H1 (cell line): ENCODE data around the gene NEURL1B. TPM values are rescaled to one million over a fixed set of nuclear protein-coding genes. Genes with fewer than 3 reads are reported as not detected.

Experiments used
- CTCF ChIA-PET: fragments of 300-600 bp; sonication (Branson Sonifier 250); formaldehyde crosslinking; loops from one replicate; lab custom pipeline; 2021; ENCODE audit not compliant: partially characterized antibody; lab: Charles Lee
- POLR2A ChIA-PET: fragments of 300-600 bp; sonication (Branson Sonifier 250); formaldehyde crosslinking; loops from one replicate; lab custom pipeline; 2021; ENCODE audit warnings: inconsistent platforms; ENCODE audit not compliant: partially characterized antibody; lab: Charles Lee
- DNase-seq, 2 experiments: peaks; one replicate each; pipeline versions ENCODE4 v3.0.0 to v3.0.0-alpha.2; 2010 to 2022; ENCODE audit warnings: low spot score in 2 of 2, low read depth in 1 of 2, mixed read lengths in 1 of 2
- FAIRE-seq: peaks from 2 replicates; lab custom pipeline; 2011; peaks lifted over from hg19 to GRCh38; lab: Jason Lieb, UNC
- H2AFZ ChIP-seq: 2 replicates; pipeline ENCODE4 v1.8.1; 2012; ENCODE audit warnings: low read length, inconsistent platforms
- H2AK5ac ChIP-seq: 2 replicates; pipeline ENCODE4 v1.6.1; 2013; ENCODE audit warnings: low read depth, low read length
- H2BK120ac ChIP-seq: replicated peaks from 2 replicates; pipeline ENCODE3; 2013; ENCODE audit warnings: low read depth, low read length, inconsistent platforms
- H2BK12ac ChIP-seq: 2 replicates; pipeline ENCODE4 v1.6.1; 2013; ENCODE audit warnings: low read depth, low read length
- H2BK15ac ChIP-seq: 2 replicates; pipeline ENCODE4 v1.6.1; 2013; ENCODE audit warnings: low read length
- H2BK20ac ChIP-seq: 2 replicates; pipeline ENCODE4 v1.6.1; 2013; ENCODE audit warnings: low read length
- H2BK5ac ChIP-seq: 2 replicates; pipeline ENCODE4 v1.6.1; 2013; ENCODE audit warnings: low read depth, low read length
- H3K14ac ChIP-seq: 2 replicates; pipeline ENCODE4 v1.6.1; 2013; ENCODE audit warnings: inconsistent platforms; ENCODE audit not compliant: insufficient read length
- H3K18ac ChIP-seq: 2 replicates; pipeline ENCODE4 v1.6.1; 2013; ENCODE audit warnings: low read length; ENCODE audit errors: extremely low read depth
- H3K23ac ChIP-seq: 2 replicates; pipeline ENCODE4 v1.6.1; 2013; ENCODE audit warnings: inconsistent platforms; ENCODE audit not compliant: insufficient read length
- H3K23me2 ChIP-seq: 2 replicates; pipeline ENCODE4 v1.6.1; 2013; ENCODE audit warnings: low read depth, low read length
- H3K27ac ChIP-seq: 2 replicates; pipeline ENCODE4 v1.6.1; 2011; ENCODE audit warnings: low read depth, low read length, inconsistent platforms
- H3K27me3 ChIP-seq, 4 experiments: replicated peaks in 1 of 4; 1 replicate in 1 of 4; 2 replicates in 3 of 4; pipeline versions ENCODE4 v1.6.1 to v1.8.1; 2011 to 2013; ENCODE audit warnings: low read length in 3 of 4, mild to moderate bottlenecking in 3 of 4, inconsistent platforms in 2 of 4, mixed read lengths in 2 of 4, moderate library complexity in 1 of 4; ENCODE audit not compliant: control insufficient read depth in 3 of 4, insufficient read depth in 3 of 4; ENCODE audit errors: extremely low read depth in 1 of 4
- H3K36me3 ChIP-seq, 4 experiments: 2 replicates each; pipeline versions ENCODE4 v1.6.1 to v1.8.1; 2011 to 2013; ENCODE audit warnings: mild to moderate bottlenecking in 4 of 4, low read length in 3 of 4, moderate library complexity in 2 of 4, control low read depth in 1 of 4, inconsistent platforms in 1 of 4; ENCODE audit not compliant: insufficient read depth in 4 of 4, control insufficient read depth in 2 of 4
- H3K4ac ChIP-seq: replicated peaks from 2 replicates; pipeline ENCODE3; 2013; ENCODE audit warnings: low read length, low read depth, mixed read lengths, inconsistent platforms; ENCODE audit not compliant: insufficient read length
- H3K4me1 ChIP-seq, 4 experiments: replicated peaks in 1 of 4; 1 replicate in 1 of 4; 2 replicates in 3 of 4; pipeline versions ENCODE4 v1.6.1 to v1.8.1; 2011 to 2013; ENCODE audit warnings: low read length in 3 of 4, inconsistent platforms in 2 of 4, mixed read lengths in 1 of 4; ENCODE audit not compliant: insufficient read depth in 4 of 4, control insufficient read depth in 3 of 4
- H3K4me2 ChIP-seq, 2 experiments: 2 replicates each; pipeline versions ENCODE4 v1.6.1 to v1.8.1; 2011 to 2013; ENCODE audit warnings: low read depth in 2 of 2, low read length in 2 of 2, control low read depth in 1 of 2, inconsistent platforms in 1 of 2, mild to moderate bottlenecking in 1 of 2; ENCODE audit not compliant: insufficient read depth in 1 of 2
- H3K4me3 ChIP-seq, 4 experiments: fragments of 200-600, 300-600 bp in 1 of 4; sonication (generic), shearing (Covaris generic), sonication (Bioruptor Twin) in 1 of 4; 2 replicates each; pipeline versions ENCODE4 v1.5.1 to v1.8.1; 2011 to 2016; ENCODE audit warnings: low read length in 4 of 4, low read depth in 3 of 4, control low read depth in 2 of 4, inconsistent platforms in 2 of 4, mild to moderate bottlenecking in 2 of 4, mixed read lengths in 1 of 4, moderate library complexity in 1 of 4; ENCODE audit not compliant: insufficient read depth in 2 of 4; ENCODE audit errors: extremely low read depth in 1 of 4
- H3K56ac ChIP-seq: replicated peaks from 2 replicates; pipeline ENCODE3; 2013; ENCODE audit warnings: low read depth, mild to moderate bottlenecking, mixed read lengths, low read length, inconsistent platforms; ENCODE audit not compliant: insufficient read length
- H3K79me1 ChIP-seq: 2 replicates; pipeline ENCODE4 v1.6.1; 2013; ENCODE audit warnings: low read depth, low read length, control low read depth
- H3K79me2 ChIP-seq, 2 experiments: 2 replicates each; pipeline versions ENCODE4 v1.6.1 to v1.8.1; 2012 to 2013; ENCODE audit warnings: low read length in 2 of 2, mild to moderate bottlenecking in 2 of 2, inconsistent platforms in 1 of 2; ENCODE audit not compliant: insufficient read depth in 2 of 2, control insufficient read depth in 1 of 2
- H3K9ac ChIP-seq, 4 experiments: replicated peaks in 1 of 4; 1 replicate in 1 of 4; 2 replicates in 3 of 4; pipeline versions ENCODE4 v1.6.1 to v1.8.1; 2011 to 2013; ENCODE audit warnings: low read depth in 3 of 4, low read length in 3 of 4, control low read depth in 2 of 4, mild to moderate bottlenecking in 2 of 4, moderate library complexity in 2 of 4, inconsistent platforms in 1 of 4; ENCODE audit errors: extremely low read depth in 1 of 4
- H3K9me3 ChIP-seq, 2 experiments: 2 replicates each; pipeline versions ENCODE4 v1.6.1 to v1.8.1; 2012 to 2013; ENCODE audit warnings: mild to moderate bottlenecking in 2 of 2, moderate library complexity in 2 of 2, control low read depth in 1 of 2, inconsistent platforms in 1 of 2, low read depth in 1 of 2, low read length in 1 of 2, mixed read lengths in 1 of 2; ENCODE audit not compliant: insufficient read depth in 2 of 2
- H4K20me1 ChIP-seq, 2 experiments: replicated peaks in 1 of 2; 2 replicates each; pipeline versions ENCODE3 to v1.8.1; 2011 to 2013; ENCODE audit warnings: inconsistent platforms in 2 of 2, low read length in 2 of 2, mild to moderate bottlenecking in 1 of 2; ENCODE audit not compliant: insufficient read depth in 2 of 2, control insufficient read depth in 1 of 2
- H4K5ac ChIP-seq: 2 replicates; pipeline ENCODE4 v1.6.1; 2013; ENCODE audit warnings: low read length, low read depth, mixed read lengths, inconsistent platforms; ENCODE audit not compliant: insufficient read length
- H4K8ac ChIP-seq: 2 replicates; pipeline ENCODE4 v1.8.0; 2013; ENCODE audit warnings: mild to moderate bottlenecking, moderate library complexity, low read length, inconsistent platforms; ENCODE audit not compliant: insufficient read depth; ENCODE audit errors: extremely low read depth
- H4K91ac ChIP-seq: replicated peaks from 2 replicates; pipeline ENCODE3; 2013; ENCODE audit warnings: low read length, mixed read lengths, inconsistent platforms; ENCODE audit not compliant: insufficient read length
- ATF2 ChIP-seq: IDR thresholded peaks from 2 replicates; pipeline ENCODE4 v1.6.1; 2012; ENCODE audit warnings: low read length, inconsistent platforms
- ATF3 ChIP-seq: IDR thresholded peaks from 2 replicates; pipeline ENCODE4 v1.6.1; 2011; ENCODE audit warnings: low read depth, mild to moderate bottlenecking, low read length; ENCODE audit not compliant: insufficient read depth
- CHD2 ChIP-seq: IDR thresholded peaks from 2 replicates; pipeline ENCODE4 v1.6.1; 2012; ENCODE audit warnings: low read length, improper control_type of control experiment
- CTBP2 ChIP-seq: IDR thresholded peaks from 2 replicates; pipeline ENCODE4 v1.7.0; 2011; ENCODE audit warnings: borderline replicate concordance, mild to moderate bottlenecking, moderate library complexity, mixed read lengths, low read length; ENCODE audit not compliant: insufficient read depth, insufficient read length
- EGR1 ChIP-seq: IDR thresholded peaks from 2 replicates; pipeline ENCODE4 v1.6.1; 2011; ENCODE audit warnings: low read depth, low read length, borderline replicate concordance
- POLR2AphosphoS5 ChIP-seq: IDR thresholded peaks from 2 replicates; pipeline ENCODE4 v1.6.1; 2011; ENCODE audit warnings: low read depth, low read length
- RNF2 ChIP-seq: fragments of 200-900, 300-1000 bp; sonication (generic); IDR thresholded peaks from 2 replicates; pipeline ENCODE4 v1.7.1; 2016; ENCODE audit warnings: borderline replicate concordance, low read depth, mild to moderate bottlenecking, antibody characterized with exemption, low read length; ENCODE audit not compliant: poor library complexity, severe bottlenecking; ENCODE audit errors: missing control alignments
- SAP30 ChIP-seq: fragments of 300-600 bp; sonication (generic); IDR thresholded peaks from 2 replicates; pipeline ENCODE4 v1.7.1; 2012; ENCODE audit warnings: low read length, moderate library complexity, mild to moderate bottlenecking, inconsistent platforms; ENCODE audit not compliant: insufficient read depth, insufficient replicate concordance
- SIN3A ChIP-seq, 2 experiments: IDR thresholded peaks in 1 of 2; conservative IDR thresholded peaks in 1 of 2; 2 replicates each; pipeline ENCODE4 v1.6.1; 2011 to 2012; ENCODE audit warnings: low read length in 2 of 2, improper control_type of control experiment in 1 of 2, low read depth in 1 of 2, mild to moderate bottlenecking in 1 of 2
- ZNF274 ChIP-seq: IDR thresholded peaks from 2 replicates; pipeline ENCODE4 v1.7.0; 2012; ENCODE audit warnings: low read length, borderline replicate concordance; ENCODE audit errors: extremely low read depth
- WGBS, 2 experiments: shearing (Covaris generic) in 1 of 2; methylation state at CpG; one replicate each; pipeline versions ENCODE4 v1.1.6 to v1.1.7; 2013 to 2015; ENCODE audit warnings: low lambda C conversion rate in 2 of 2, mixed read lengths in 2 of 2, inconsistent platforms in 1 of 2, low coverage in 1 of 2, missing lambda C conversion rate in 1 of 2; ENCODE audit not compliant: insufficient replicate concordance in 2 of 2, insufficient coverage in 1 of 2, insufficient read length in 1 of 2; ENCODE audit errors: extremely low coverage in 1 of 2, missing lambda C conversion rate in 1 of 2; 5-methylcytosine and 5-hydroxymethylcytosine counted together
- polyA plus RNA-seq, 7 experiments: library from polyadenylated mRNA; depleted of rRNA in 3 of 7; stranded (reverse) in 5 of 7; unstranded in 2 of 7; fragments of >200 nt in 5 of 7; fragments of 200-250 nt in 2 of 7; gene quantifications; 1 replicate in 5 of 7; 2 replicates in 1 of 7; 4 replicates in 1 of 7; pipeline versions ENCODE4 v1.2.1 to v1.2.3, GENCODE V29; 2011 to 2013; ENCODE audit warnings: missing spikeins in 2 of 7, mixed read lengths in 2 of 7
- total RNA-seq: library from RNA; stranded (reverse); fragmentation: NEBNext Ultra II Directional; extraction: Animal tissue kit (Norgen Biotek cat#: 25700); gene quantifications from 2 replicates; pipeline ENCODE4 v1.2.1, GENCODE V29; 2021

Gene NEURL1B
- total and polyA plus RNA-seq, 2 of the 8 experiments (the other 6 are each of a cell fraction or from before 2014, with no cell fraction given): 3.3 to 6.1 TPM

- no peak overlapping the region for H2BK5ac ChIP-seq
- peaks cover 10 to 37% (median 29%) of the 10 kb centered on the region in 4 experiments for H3K27me3 ChIP-seq
- POLR2A ChIA-PET: no interaction called here
- no peak overlapping the region for H3K4ac ChIP-seq
- no peak overlapping the region for H2BK12ac ChIP-seq
- no peak overlapping the region for H3K23ac ChIP-seq
- H3K79me2 ChIP-seq: no peaks in the 10 kb centered on the region
- no peak overlapping the region for H3K27ac ChIP-seq
- DNase-seq (no peak), FAIRE-seq (no peak)
- no peak overlapping the region for H4K5ac ChIP-seq
- WGBS, 2 experiments: 90% methylated on average over 4 of the region's 4 CpGs; no CpG with 5 or more reads in 1 of the 2 experiments
- CTCF ChIA-PET: interaction anchor here (1.2 to 10.6 kb wide), 3 partner anchors 13 to 33 kb away, joined by 3 to 113 read pairs (median 4); no protein-coding TSS in a partner anchor
- H3K14ac ChIP-seq: no peak overlapping the region
- H3K4me3 ChIP-seq: no peak overlapping the region
- no peak overlapping the region for H2BK15ac ChIP-seq
- peaks cover 5% of the 10 kb centered on the region for H3K23me2 ChIP-seq
- H4K20me1 ChIP-seq: peaks cover 0 to 3% of the 10 kb centered on the region in 2 experiments
- H3K4me1 ChIP-seq: peaks cover 0 to 8% (median 3%) of the 10 kb centered on the region in 4 experiments; a peak in 5 of 7 replicates
- no peak overlapping the region for H2AFZ ChIP-seq
- H2BK20ac ChIP-seq: no peak overlapping the region
- H3K9ac ChIP-seq: no peak overlapping the region
- no peak overlapping the region for H3K56ac ChIP-seq
- H3K4me2 ChIP-seq: no peak overlapping the region
- no peak overlapping the region for H3K18ac ChIP-seq
- no peaks in the 10 kb centered on the region for H3K36me3 ChIP-seq
- no peak overlapping the region for H4K8ac ChIP-seq
- no peak overlapping the region for H4K91ac ChIP-seq
- H3K9me3 ChIP-seq: no peaks in the 10 kb centered on the region
- no peak overlapping the region for H2BK120ac ChIP-seq
- H2AK5ac ChIP-seq: no peak overlapping the region
- no peaks in the 10 kb centered on the region; the same call in 1 of the 2 replicates for H3K79me1 ChIP-seq
- TF ChIP-seq ZNF274 (no peak), CTBP2 (no peak), RNF2 (no peak), ATF3 (no peak), SIN3A (conservative IDR thresholded peaks at IDR 0.05 in 1 of 2, IDR thresholded peaks at IDR 0.05 in 1 of 2; ENCODE audit: low read depth in 1 of 2, low read length in 2 of 2) (no peak), POLR2AphosphoS5 (no peak), CHD2 (no peak), ATF2 (no peak), SAP30 (no peak), EGR1 (no peak)
Observed at GRCh38 chr5:172681421-172681820, 40.4 kb downstream of the NEURL1B start.
